H1 (cell line): Measurements from ENCODE around the gene TMPRSS11E. TPM values are rescaled to one million over a fixed set of nuclear protein-coding genes. Genes with fewer than 3 reads are reported as not detected.

ENCODE experiments used
- CTCF ChIA-PET: fragments of 300-600 bp; sonication (Branson Sonifier 250); formaldehyde crosslinking; loops from one replicate; lab custom pipeline; 2021; ENCODE audit not compliant: partially characterized antibody; lab: Charles Lee
- POLR2A ChIA-PET: fragments of 300-600 bp; sonication (Branson Sonifier 250); formaldehyde crosslinking; loops from one replicate; lab custom pipeline; 2021; ENCODE audit warnings: inconsistent platforms; ENCODE audit not compliant: partially characterized antibody; lab: Charles Lee
- DNase-seq, 2 experiments: peaks; one replicate each; pipeline versions ENCODE4 v3.0.0 to v3.0.0-alpha.2; 2010 to 2022; ENCODE audit warnings: low spot score in 2 of 2, low read depth in 1 of 2, mixed read lengths in 1 of 2
- FAIRE-seq: peaks from 2 replicates; lab custom pipeline; 2011; peaks lifted over from hg19 to GRCh38; lab: Jason Lieb, UNC
- H2AFZ ChIP-seq: 2 replicates; pipeline ENCODE4 v1.8.1; 2012; ENCODE audit warnings: low read length, inconsistent platforms
- H2AK5ac ChIP-seq: 2 replicates; pipeline ENCODE4 v1.6.1; 2013; ENCODE audit warnings: low read depth, low read length
- H2BK120ac ChIP-seq: replicated peaks from 2 replicates; pipeline ENCODE3; 2013; ENCODE audit warnings: low read depth, low read length, inconsistent platforms
- H2BK12ac ChIP-seq: 2 replicates; pipeline ENCODE4 v1.6.1; 2013; ENCODE audit warnings: low read depth, low read length
- H2BK15ac ChIP-seq: 2 replicates; pipeline ENCODE4 v1.6.1; 2013; ENCODE audit warnings: low read length
- H2BK20ac ChIP-seq: 2 replicates; pipeline ENCODE4 v1.6.1; 2013; ENCODE audit warnings: low read length
- H2BK5ac ChIP-seq: 2 replicates; pipeline ENCODE4 v1.6.1; 2013; ENCODE audit warnings: low read depth, low read length
- H3K14ac ChIP-seq: 2 replicates; pipeline ENCODE4 v1.6.1; 2013; ENCODE audit warnings: inconsistent platforms; ENCODE audit not compliant: insufficient read length
- H3K18ac ChIP-seq: 2 replicates; pipeline ENCODE4 v1.6.1; 2013; ENCODE audit warnings: low read length; ENCODE audit errors: extremely low read depth
- H3K23ac ChIP-seq: 2 replicates; pipeline ENCODE4 v1.6.1; 2013; ENCODE audit warnings: inconsistent platforms; ENCODE audit not compliant: insufficient read length
- H3K23me2 ChIP-seq: 2 replicates; pipeline ENCODE4 v1.6.1; 2013; ENCODE audit warnings: low read depth, low read length
- H3K27ac ChIP-seq: 2 replicates; pipeline ENCODE4 v1.6.1; 2011; ENCODE audit warnings: low read depth, low read length, inconsistent platforms
- H3K27me3 ChIP-seq, 4 experiments: replicated peaks in 1 of 4; 1 replicate in 1 of 4; 2 replicates in 3 of 4; pipeline versions ENCODE4 v1.6.1 to v1.8.1; 2011 to 2013; ENCODE audit warnings: low read length in 3 of 4, mild to moderate bottlenecking in 3 of 4, inconsistent platforms in 2 of 4, mixed read lengths in 2 of 4, moderate library complexity in 1 of 4; ENCODE audit not compliant: control insufficient read depth in 3 of 4, insufficient read depth in 3 of 4; ENCODE audit errors: extremely low read depth in 1 of 4
- H3K36me3 ChIP-seq, 4 experiments: 2 replicates each; pipeline versions ENCODE4 v1.6.1 to v1.8.1; 2011 to 2013; ENCODE audit warnings: mild to moderate bottlenecking in 4 of 4, low read length in 3 of 4, moderate library complexity in 2 of 4, control low read depth in 1 of 4, inconsistent platforms in 1 of 4; ENCODE audit not compliant: insufficient read depth in 4 of 4, control insufficient read depth in 2 of 4
- H3K4ac ChIP-seq: replicated peaks from 2 replicates; pipeline ENCODE3; 2013; ENCODE audit warnings: low read length, low read depth, mixed read lengths, inconsistent platforms; ENCODE audit not compliant: insufficient read length
- H3K4me1 ChIP-seq, 4 experiments: replicated peaks in 1 of 4; 1 replicate in 1 of 4; 2 replicates in 3 of 4; pipeline versions ENCODE4 v1.6.1 to v1.8.1; 2011 to 2013; ENCODE audit warnings: low read length in 3 of 4, inconsistent platforms in 2 of 4, mixed read lengths in 1 of 4; ENCODE audit not compliant: insufficient read depth in 4 of 4, control insufficient read depth in 3 of 4
- H3K4me2 ChIP-seq, 2 experiments: 2 replicates each; pipeline versions ENCODE4 v1.6.1 to v1.8.1; 2011 to 2013; ENCODE audit warnings: low read depth in 2 of 2, low read length in 2 of 2, control low read depth in 1 of 2, inconsistent platforms in 1 of 2, mild to moderate bottlenecking in 1 of 2; ENCODE audit not compliant: insufficient read depth in 1 of 2
- H3K4me3 ChIP-seq, 4 experiments: fragments of 200-600, 300-600 bp in 1 of 4; sonication (generic), shearing (Covaris generic), sonication (Bioruptor Twin) in 1 of 4; 2 replicates each; pipeline versions ENCODE4 v1.5.1 to v1.8.1; 2011 to 2016; ENCODE audit warnings: low read length in 4 of 4, low read depth in 3 of 4, control low read depth in 2 of 4, inconsistent platforms in 2 of 4, mild to moderate bottlenecking in 2 of 4, mixed read lengths in 1 of 4, moderate library complexity in 1 of 4; ENCODE audit not compliant: insufficient read depth in 2 of 4; ENCODE audit errors: extremely low read depth in 1 of 4
- H3K56ac ChIP-seq: replicated peaks from 2 replicates; pipeline ENCODE3; 2013; ENCODE audit warnings: low read depth, mild to moderate bottlenecking, mixed read lengths, low read length, inconsistent platforms; ENCODE audit not compliant: insufficient read length
- H3K79me1 ChIP-seq: 2 replicates; pipeline ENCODE4 v1.6.1; 2013; ENCODE audit warnings: low read depth, low read length, control low read depth
- H3K79me2 ChIP-seq, 2 experiments: 2 replicates each; pipeline versions ENCODE4 v1.6.1 to v1.8.1; 2012 to 2013; ENCODE audit warnings: low read length in 2 of 2, mild to moderate bottlenecking in 2 of 2, inconsistent platforms in 1 of 2; ENCODE audit not compliant: insufficient read depth in 2 of 2, control insufficient read depth in 1 of 2
- H3K9ac ChIP-seq, 4 experiments: replicated peaks in 1 of 4; 1 replicate in 1 of 4; 2 replicates in 3 of 4; pipeline versions ENCODE4 v1.6.1 to v1.8.1; 2011 to 2013; ENCODE audit warnings: low read depth in 3 of 4, low read length in 3 of 4, control low read depth in 2 of 4, mild to moderate bottlenecking in 2 of 4, moderate library complexity in 2 of 4, inconsistent platforms in 1 of 4; ENCODE audit errors: extremely low read depth in 1 of 4
- H3K9me3 ChIP-seq, 2 experiments: 2 replicates each; pipeline versions ENCODE4 v1.6.1 to v1.8.1; 2012 to 2013; ENCODE audit warnings: mild to moderate bottlenecking in 2 of 2, moderate library complexity in 2 of 2, control low read depth in 1 of 2, inconsistent platforms in 1 of 2, low read depth in 1 of 2, low read length in 1 of 2, mixed read lengths in 1 of 2; ENCODE audit not compliant: insufficient read depth in 2 of 2
- H4K20me1 ChIP-seq, 2 experiments: replicated peaks in 1 of 2; 2 replicates each; pipeline versions ENCODE3 to v1.8.1; 2011 to 2013; ENCODE audit warnings: inconsistent platforms in 2 of 2, low read length in 2 of 2, mild to moderate bottlenecking in 1 of 2; ENCODE audit not compliant: insufficient read depth in 2 of 2, control insufficient read depth in 1 of 2
- H4K5ac ChIP-seq: 2 replicates; pipeline ENCODE4 v1.6.1; 2013; ENCODE audit warnings: low read length, low read depth, mixed read lengths, inconsistent platforms; ENCODE audit not compliant: insufficient read length
- H4K8ac ChIP-seq: 2 replicates; pipeline ENCODE4 v1.8.0; 2013; ENCODE audit warnings: mild to moderate bottlenecking, moderate library complexity, low read length, inconsistent platforms; ENCODE audit not compliant: insufficient read depth; ENCODE audit errors: extremely low read depth
- H4K91ac ChIP-seq: replicated peaks from 2 replicates; pipeline ENCODE3; 2013; ENCODE audit warnings: low read length, mixed read lengths, inconsistent platforms; ENCODE audit not compliant: insufficient read length
- SP2 ChIP-seq: IDR thresholded peaks from 2 replicates; pipeline ENCODE4 v1.6.1; 2012; ENCODE audit warnings: mild to moderate bottlenecking, low read length, inconsistent platforms
- TAF7 ChIP-seq: optimal IDR thresholded peaks from 2 replicates; pipeline ENCODE3; 2011; ENCODE audit warnings: low read depth, mild to moderate bottlenecking, inconsistent platforms, low read length, moderate library complexity, borderline replicate concordance
- TBP ChIP-seq: IDR thresholded peaks from 2 replicates; pipeline ENCODE4 v1.6.1; 2011; ENCODE audit warnings: low read depth, low read length, improper control_type of control experiment
- WGBS, 2 experiments: shearing (Covaris generic) in 1 of 2; methylation state at CpG; one replicate each; pipeline versions ENCODE4 v1.1.6 to v1.1.7; 2013 to 2015; ENCODE audit warnings: low lambda C conversion rate in 2 of 2, mixed read lengths in 2 of 2, inconsistent platforms in 1 of 2, low coverage in 1 of 2, missing lambda C conversion rate in 1 of 2; ENCODE audit not compliant: insufficient replicate concordance in 2 of 2, insufficient coverage in 1 of 2, insufficient read length in 1 of 2; ENCODE audit errors: extremely low coverage in 1 of 2, missing lambda C conversion rate in 1 of 2; 5-methylcytosine and 5-hydroxymethylcytosine counted together
- polyA plus RNA-seq, 7 experiments: library from polyadenylated mRNA; depleted of rRNA in 3 of 7; stranded (reverse) in 5 of 7; unstranded in 2 of 7; fragments of >200 nt in 5 of 7; fragments of 200-250 nt in 2 of 7; gene quantifications; 1 replicate in 5 of 7; 2 replicates in 1 of 7; 4 replicates in 1 of 7; pipeline versions ENCODE4 v1.2.1 to v1.2.3, GENCODE V29; 2011 to 2013; ENCODE audit warnings: missing spikeins in 2 of 7, mixed read lengths in 2 of 7
- total RNA-seq: library from RNA; stranded (reverse); fragmentation: NEBNext Ultra II Directional; extraction: Animal tissue kit (Norgen Biotek cat#: 25700); gene quantifications from 2 replicates; pipeline ENCODE4 v1.2.1, GENCODE V29; 2021

Gene TMPRSS11E
- total and polyA plus RNA-seq, 2 of the 8 experiments (the other 6 are each of a cell fraction or from before 2014, with no cell fraction given) = 0.38 to 0.71 TPM

DNA sequence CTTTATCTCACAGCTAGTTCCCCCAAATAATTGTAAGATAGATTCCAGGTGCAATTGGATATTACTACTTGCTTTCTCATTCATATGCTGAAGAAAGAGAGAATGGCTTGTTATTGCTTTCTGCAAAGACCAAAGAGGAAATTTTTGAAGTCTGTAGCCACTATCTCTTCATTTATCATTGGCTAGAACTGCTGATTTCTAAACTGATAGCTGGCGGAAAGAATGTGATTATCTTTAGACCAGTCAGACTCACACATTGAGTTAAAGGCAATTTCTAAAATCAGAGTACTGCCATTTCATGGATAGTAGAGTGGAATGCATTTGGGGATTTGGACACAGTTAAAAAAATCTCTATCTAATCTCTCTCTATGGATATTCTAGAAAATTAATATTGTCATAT lies 12.4 kb upstream of the TMPRSS11E start:
- Histone ChIP-seq H3K4ac (no peak overlapping the region), H4K91ac (no peak overlapping the region), H3K79me2 (no peaks in the 10 kb centered on the region), H3K27ac (no peak overlapping the region), H4K5ac (no peak overlapping the region), H2BK5ac (no peak overlapping the region), H2AK5ac (no peak overlapping the region)
- TF ChIP-seq TAF7 = no peak
- no peak for TF ChIP-seq SP2
- TF ChIP-seq TBP = no peak
- TF ChIP-seq, all 59 proteins: peak for 0
- Histone ChIP-seq H3K4me1 (no peaks in the 10 kb centered on the region), H2BK120ac (no peak overlapping the region), H4K8ac (no peak overlapping the region), H3K18ac (no peak overlapping the region), H3K14ac (no peak overlapping the region), H3K23me2 (no peaks in the 10 kb centered on the region), H2BK20ac (no peak overlapping the region), H2BK12ac (no peak overlapping the region), H4K20me1 (no peaks in the 10 kb centered on the region), H3K36me3 (no peaks in the 10 kb centered on the region), H2AFZ (no peak overlapping the region), H3K4me3 (no peak overlapping the region), H3K9me3 (no peaks in the 10 kb centered on the region), H3K56ac (no peak overlapping the region), H3K9ac (no peak overlapping the region), H3K27me3 (no peaks in the 10 kb centered on the region), H3K23ac (no peak overlapping the region), H2BK15ac (no peak overlapping the region), H3K79me1 (no peaks in the 10 kb centered on the region), H3K4me2 (no peak overlapping the region)
- 80% methylated on average over 1 of the region's 1 CpG; no CpG with 5 or more reads in 1 of the 2 experiments for WGBS, 2 experiments
- ChIA-PET POLR2A (interaction anchor here (1.3 kb wide), 2 partner anchors 26 to 30 kb away, joined by 3 to 4 read pairs; no protein-coding TSS in a partner anchor), CTCF (interaction anchor here (0.6 kb wide), 1 partner anchor 126 kb away, joined by 3 read pairs; no protein-coding TSS in a partner anchor)
- FAIRE-seq (no peak), DNase-seq (no peak)
